OCI-LY3 (cell line): ENCODE measurements around the gene DOCK10.

Source experiments
- H2AFZ ChIP-seq: fragments of 200-600, 300-600 bp; shearing (Covaris generic); 2 replicates; pipeline ENCODE4 v1.6.0; 2014; ENCODE audit warnings: antibody characterized with exemption, low read depth, low read length
- H3K27ac ChIP-seq: fragments of 200-600, 300-600 bp; sonication (generic); 2 replicates; pipeline ENCODE4 v1.5.1; 2014; ENCODE audit warnings: mild to moderate bottlenecking, low read length, moderate library complexity, mixed read lengths
- H3K27me3 ChIP-seq: fragments of 200-600, 300-600 bp; sonication (generic); 2 replicates; pipeline ENCODE4 v1.6.1; 2014; ENCODE audit warnings: low read depth, low read length, mixed read lengths
- H3K36me3 ChIP-seq: fragments of 200-600, 300-600 bp; sonication (generic); replicated peaks from 2 replicates; pipeline ENCODE3; 2014; ENCODE audit warnings: low read depth, low read length, mixed read lengths
- H3K4me1 ChIP-seq: fragments of 300-600, 200-600 bp; sonication (generic); 2 replicates; pipeline ENCODE4 v1.6.1; 2014; ENCODE audit warnings: low read length, mixed read lengths
- H3K4me2 ChIP-seq: fragments of 200-600, 300-600 bp; sonication (generic); 2 replicates; pipeline ENCODE4 v1.6.1; 2014; ENCODE audit warnings: low read length, mixed read lengths
- H3K4me3 ChIP-seq: fragments of 300-600, 200-600 bp; sonication (generic); 2 replicates; pipeline ENCODE4 v1.5.1; 2014; ENCODE audit warnings: antibody characterized with exemption, mild to moderate bottlenecking, low read length, moderate library complexity
- H3K79me2 ChIP-seq: fragments of 300-600, 200-600 bp; shearing (Covaris generic); 2 replicates; pipeline ENCODE4 v1.6.1; 2014; ENCODE audit warnings: mild to moderate bottlenecking, low read length, mixed read lengths
- H3K9ac ChIP-seq: fragments of 300-600, 200-600 bp; shearing (Covaris generic); 2 replicates; pipeline ENCODE4 v1.6.0; 2014; ENCODE audit warnings: mild to moderate bottlenecking, low read length, moderate library complexity
- H3K9me3 ChIP-seq: fragments of 200-600, 300-600 bp; shearing (Covaris generic); 2 replicates; pipeline ENCODE4 v1.6.1; 2014; ENCODE audit warnings: low read length, mixed read lengths; ENCODE audit not compliant: insufficient read depth
- H4K20me1 ChIP-seq: fragments of 200-600, 300-600 bp; sonication (generic); 2 replicates; pipeline ENCODE4 v1.6.1; 2016; ENCODE audit warnings: low read length, mixed read lengths; ENCODE audit not compliant: insufficient read depth
- EZH2phosphoT487 ChIP-seq: fragments of 200-600 bp; shearing (Covaris generic); IDR thresholded peaks from 2 replicates; pipeline ENCODE4 v1.6.1; 2018; ENCODE audit warnings: antibody characterized with exemption, mixed run types, low read depth
- TF ChIP-seq, protein P1 (sequence below): fragments of 200-600, 300-600 bp; sonication (generic); IDR thresholded peaks from 2 replicates; pipeline ENCODE4 v1.5.1; 2014; ENCODE audit warnings: antibody characterized with exemption, low read length, low read depth

The DOCK10 gene

GRCh38 chr2:225032246-225032645 lies 10.0 kb downstream of the DOCK10 start:
- Histone ChIP-seq H3K79me2 (peaks cover 89% of the 10 kb centered on the region), H3K9me3 (no peaks in the 10 kb centered on the region), H3K27ac (peak overlapping the region; percentile 64; the same call in 1 of the 2 replicates), H3K4me3 (no peak overlapping the region), H3K36me3 (peaks cover 41% of the 10 kb centered on the region), H3K27me3 (no peaks in the 10 kb centered on the region), H2AFZ (no peak overlapping the region), H3K4me2 (0 out of 2 replicates have a peak overlapping the region, but pooled peaks have one; percentile 44), H3K9ac (no peak overlapping the region), H3K4me1 (peaks cover 63% of the 10 kb centered on the region), H4K20me1 (no peaks in the 10 kb centered on the region)
- TF ChIP-seq, protein P1, sequence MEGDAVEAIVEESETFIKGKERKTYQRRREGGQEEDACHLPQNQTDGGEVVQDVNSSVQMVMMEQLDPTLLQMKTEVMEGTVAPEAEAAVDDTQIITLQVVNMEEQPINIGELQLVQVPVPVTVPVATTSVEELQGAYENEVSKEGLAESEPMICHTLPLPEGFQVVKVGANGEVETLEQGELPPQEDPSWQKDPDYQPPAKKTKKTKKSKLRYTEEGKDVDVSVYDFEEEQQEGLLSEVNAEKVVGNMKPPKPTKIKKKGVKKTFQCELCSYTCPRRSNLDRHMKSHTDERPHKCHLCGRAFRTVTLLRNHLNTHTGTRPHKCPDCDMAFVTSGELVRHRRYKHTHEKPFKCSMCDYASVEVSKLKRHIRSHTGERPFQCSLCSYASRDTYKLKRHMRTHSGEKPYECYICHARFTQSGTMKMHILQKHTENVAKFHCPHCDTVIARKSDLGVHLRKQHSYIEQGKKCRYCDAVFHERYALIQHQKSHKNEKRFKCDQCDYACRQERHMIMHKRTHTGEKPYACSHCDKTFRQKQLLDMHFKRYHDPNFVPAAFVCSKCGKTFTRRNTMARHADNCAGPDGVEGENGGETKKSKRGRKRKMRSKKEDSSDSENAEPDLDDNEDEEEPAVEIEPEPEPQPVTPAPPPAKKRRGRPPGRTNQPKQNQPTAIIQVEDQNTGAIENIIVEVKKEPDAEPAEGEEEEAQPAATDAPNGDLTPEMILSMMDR, result no peak
- no peak for TF ChIP-seq EZH2phosphoT487

DNA sequence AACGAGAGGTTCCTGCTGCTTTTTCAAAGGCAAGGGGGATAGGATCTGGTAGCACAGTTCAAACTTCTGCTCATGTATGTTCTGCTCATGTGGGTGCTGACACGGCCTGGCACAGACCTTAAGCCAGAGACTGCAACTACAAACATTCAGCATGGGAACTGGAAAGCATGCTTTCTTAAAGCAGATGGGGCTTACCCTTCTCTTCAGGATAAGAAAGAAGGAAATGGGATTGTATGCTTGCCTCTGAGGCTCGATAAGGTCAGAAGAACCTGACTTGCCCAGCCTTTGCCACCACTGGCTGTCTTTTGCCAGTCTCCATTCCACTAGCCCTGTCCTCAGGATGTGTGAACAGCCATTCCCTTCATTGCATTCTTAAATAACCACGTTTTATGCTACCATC lies 10.7 kb downstream of the DOCK10 start:
- H3K4me3 ChIP-seq, result no peak overlapping the region
- H2AFZ ChIP-seq, result no peak overlapping the region
- peaks cover 63% of the 10 kb centered on the region for H3K4me1 ChIP-seq
- peaks cover 37% of the 10 kb centered on the region for H3K36me3 ChIP-seq
- TF ChIP-seq, protein P1, result no peak
- no peak for TF ChIP-seq EZH2phosphoT487
- no peaks in the 10 kb centered on the region for H3K9me3 ChIP-seq
- H4K20me1 ChIP-seq, result no peaks in the 10 kb centered on the region
- peak overlapping the region; percentile 64 for H3K27ac ChIP-seq
- H3K4me2 ChIP-seq, result peak overlapping the region; percentile 44
- peaks cover 89% of the 10 kb centered on the region for H3K79me2 ChIP-seq
- H3K9ac ChIP-seq, result peak overlapping the region; percentile 11; the same call in 1 of the 2 replicates
- no peaks in the 10 kb centered on the region for H3K27me3 ChIP-seq

DNA sequence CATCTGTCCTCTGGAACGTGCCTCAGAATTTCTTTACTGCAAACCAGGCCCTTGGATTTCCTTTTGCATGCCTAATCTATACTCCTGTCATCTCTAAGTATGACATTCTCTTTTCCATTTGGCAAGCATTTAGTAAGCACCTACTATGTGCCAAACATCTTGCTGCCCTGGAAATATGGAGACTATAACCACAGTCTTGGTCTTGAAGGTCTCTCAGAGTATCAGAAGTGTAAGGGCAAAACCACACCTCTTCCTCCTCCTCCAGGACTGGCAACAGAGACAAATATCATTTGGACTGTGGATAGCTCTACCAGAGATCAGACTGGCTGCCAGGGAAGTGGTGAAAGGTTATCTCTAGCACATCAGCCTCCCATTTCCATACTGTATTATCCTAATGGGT lies 11.4 kb downstream of the DOCK10 start:
- peak overlapping the region; percentile 64; the same call in 1 of the 2 replicates for H3K27ac ChIP-seq
- H3K79me2 ChIP-seq, result peaks cover 89% of the 10 kb centered on the region
- no peaks in the 10 kb centered on the region for H3K9me3 ChIP-seq
- TF ChIP-seq, protein P1, result no peak
- H3K4me2 ChIP-seq, result no peak overlapping the region
- H4K20me1 ChIP-seq, result no peaks in the 10 kb centered on the region
- no peak overlapping the region for H2AFZ ChIP-seq
- H3K9ac ChIP-seq, result no peak overlapping the region
- peaks cover 31% of the 10 kb centered on the region for H3K36me3 ChIP-seq
- H3K4me3 ChIP-seq, result no peak overlapping the region
- no peaks in the 10 kb centered on the region for H3K27me3 ChIP-seq
- peaks cover 69% of the 10 kb centered on the region for H3K4me1 ChIP-seq

GRCh38 chr2:225030203-225030602 lies 12.1 kb downstream of the DOCK10 start:
- Histone ChIP-seq H3K4me2 (no peak overlapping the region), H3K4me3 (no peak overlapping the region), H4K20me1 (no peaks in the 10 kb centered on the region), H3K4me1 (peaks cover 76% of the 10 kb centered on the region), H3K79me2 (peaks cover 91% of the 10 kb centered on the region), H2AFZ (no peak overlapping the region), H3K27ac (no peak overlapping the region), H3K9me3 (no peaks in the 10 kb centered on the region), H3K27me3 (no peaks in the 10 kb centered on the region), H3K9ac (no peak overlapping the region), H3K36me3 (peaks cover 27% of the 10 kb centered on the region)
- TF ChIP-seq, protein P1, result no peak
